ENCODE results near the gene RAB21. TPM values are rescaled to one million over a fixed set of nuclear protein-coding genes. Genes with fewer than 3 reads are reported as not detected.

The RAB21 gene
- total and polyA plus RNA-seq, 2 donors (not counting 1 experiment from before 2014, with no cell fraction given): 11.4 to 27.4 TPM

GRCh38 chr12:71732357-71732712 is 22.3 kb upstream of the RAB21 start:
- Histone ChIP-seq H3K4me1 (ENCODE audit: control insufficient read depth, extremely low read depth, insufficient read depth, low read length) (no peaks in the 10 kb centered on the region), H3K27ac (ENCODE audit: insufficient read depth, low read length) (no peak overlapping the region), H3K4me3 (replicated peaks in 1 of 4; ENCODE audit: control extremely low read depth in 1 of 4, insufficient read depth in 1 of 4, low read depth in 3 of 4, low read length in 4 of 4) (no peak overlapping the region), H3K79me2 (ENCODE audit: control insufficient read depth, insufficient read depth, low read length) (no peaks in the 10 kb centered on the region), H4K20me1 (ENCODE audit: control insufficient read depth, extremely low read depth, insufficient read depth, low read length) (no peaks in the 10 kb centered on the region), H3K9me3 (ENCODE audit: control insufficient read depth, insufficient read depth, low read depth, low read length) (no peaks in the 10 kb centered on the region), H3K27me3 (ENCODE audit: control insufficient read depth, insufficient read depth, low read length) (no peaks in the 10 kb centered on the region), H2AFZ (ENCODE audit: low read length) (no peak overlapping the region), H3K4me2 (ENCODE audit: extremely low read depth, insufficient read depth, low read length) (no peak overlapping the region), H3K9ac (ENCODE audit: insufficient read depth, low read length) (no peak overlapping the region), H3K36me3 (ENCODE audit: control insufficient read depth, insufficient read depth, low read length) (no peaks in the 10 kb centered on the region)
- TF ChIP-seq CTCF (conservative IDR thresholded peaks at IDR 0.05 in 1 of 2, IDR thresholded peaks at IDR 0.05 in 1 of 2; ENCODE audit: low read depth in 1 of 2, low read length in 2 of 2) (no peak), EZH2 (IDR thresholded peaks at IDR 0.05; ENCODE audit: low read length, missing control alignments) (no peak)
- no peak for DNase-seq (ENCODE audit: low read depth in 2 of 2)

- no peaks in the 10 kb centered on the region for H4K20me1 ChIP-seq (ENCODE audit: control insufficient read depth, extremely low read depth, insufficient read depth, low read length)
- H3K9me3 ChIP-seq (ENCODE audit: control insufficient read depth, insufficient read depth, low read depth, low read length): no peaks in the 10 kb centered on the region
- H3K4me2 ChIP-seq (ENCODE audit: extremely low read depth, insufficient read depth, low read length): no peak overlapping the region
- no peak overlapping the region for H3K4me3 ChIP-seq (replicated peaks in 1 of 4; ENCODE audit: control extremely low read depth in 1 of 4, insufficient read depth in 1 of 4, low read depth in 3 of 4, low read length in 4 of 4)
- H2AFZ ChIP-seq (ENCODE audit: low read length): no peak overlapping the region
- no peaks in the 10 kb centered on the region for H3K36me3 ChIP-seq (ENCODE audit: control insufficient read depth, insufficient read depth, low read length)
- H3K27me3 ChIP-seq (ENCODE audit: control insufficient read depth, insufficient read depth, low read length): no peaks in the 10 kb centered on the region
- H3K4me1 ChIP-seq (ENCODE audit: control insufficient read depth, extremely low read depth, insufficient read depth, low read length): no peaks in the 10 kb centered on the region
- H3K9ac ChIP-seq (ENCODE audit: insufficient read depth, low read length): no peak overlapping the region
- no peak for DNase-seq (ENCODE audit: low read depth in 2 of 2)
- H3K27ac ChIP-seq (ENCODE audit: insufficient read depth, low read length): no peak overlapping the region
- no peak for TF ChIP-seq EZH2 (IDR thresholded peaks at IDR 0.05; ENCODE audit: low read length, missing control alignments)
- TF ChIP-seq CTCF (conservative IDR thresholded peaks at IDR 0.05 in 1 of 2, IDR thresholded peaks at IDR 0.05 in 1 of 2; ENCODE audit: low read depth in 1 of 2, low read length in 2 of 2): no peak
- no peaks in the 10 kb centered on the region for H3K79me2 ChIP-seq (ENCODE audit: control insufficient read depth, insufficient read depth, low read length)
Observed at GRCh38 chr12:71737197-71737596, 17.5 kb upstream of the RAB21 start.

GRCh38 chr12:71742998-71743397 is 11.7 kb upstream of the RAB21 start:
- Histone ChIP-seq H3K9me3 (ENCODE audit: control insufficient read depth, insufficient read depth, low read depth, low read length) (no peaks in the 10 kb centered on the region), H3K36me3 (ENCODE audit: control insufficient read depth, insufficient read depth, low read length) (no peaks in the 10 kb centered on the region), H2AFZ (ENCODE audit: low read length) (no peak overlapping the region), H3K79me2 (ENCODE audit: control insufficient read depth, insufficient read depth, low read length) (no peaks in the 10 kb centered on the region), H3K4me3 (replicated peaks in 1 of 4; ENCODE audit: control extremely low read depth in 1 of 4, insufficient read depth in 1 of 4, low read depth in 3 of 4, low read length in 4 of 4) (no peak overlapping the region), H3K9ac (ENCODE audit: insufficient read depth, low read length) (no peak overlapping the region), H3K4me2 (ENCODE audit: extremely low read depth, insufficient read depth, low read length) (no peak overlapping the region), H3K4me1 (ENCODE audit: control insufficient read depth, extremely low read depth, insufficient read depth, low read length) (no peaks in the 10 kb centered on the region), H3K27me3 (ENCODE audit: control insufficient read depth, insufficient read depth, low read length) (no peaks in the 10 kb centered on the region), H4K20me1 (ENCODE audit: control insufficient read depth, extremely low read depth, insufficient read depth, low read length) (no peaks in the 10 kb centered on the region), H3K27ac (ENCODE audit: insufficient read depth, low read length) (no peak overlapping the region)
- no peak for DNase-seq (ENCODE audit: low read depth in 2 of 2)
- TF ChIP-seq EZH2 (IDR thresholded peaks at IDR 0.05; ENCODE audit: low read length, missing control alignments): no peak

Data from fibroblast of lung (primary cell).